Measurements from ENCODE around the gene ERVFRD-1. TPM values are rescaled to one million over a fixed set of nuclear protein-coding genes. Genes with fewer than 3 reads are reported as not detected.
"Not testable (repeated sequence)": the region's sequence is repeated elsewhere in the genome, so short reads cannot be mapped to it uniquely, and the experiment has no call there.

Gene ERVFRD-1
- total RNA-seq, 1 experiment from 2014 or later, result not detected

- in situ Hi-C loops (cut with HindIII; ENCODE audit: low pct_unique_long_range_greater_than_20kb, low sequenced_read_pairs), result no loop called here
- DNase-seq (ENCODE audit: low read depth), result no peak
These were observed 20.8 kb upstream of the ERVFRD-1 start for GRCh38 chr6:11132194-11132888.

- in situ Hi-C loops (cut with HindIII; ENCODE audit: low pct_unique_long_range_greater_than_20kb, low sequenced_read_pairs), result no loop called here
- DNase-seq (ENCODE audit: low read depth), result no peak
These were observed 19.1 kb upstream of the ERVFRD-1 start for GRCh38 chr6:11130605-11131004.

- DNase-seq (ENCODE audit: low read depth), result no peak
- in situ Hi-C loops (cut with HindIII; ENCODE audit: low pct_unique_long_range_greater_than_20kb, low sequenced_read_pairs), result no loop called here
These were observed 18.5 kb upstream of the ERVFRD-1 start for GRCh38 chr6:11129908-11130565.

GRCh38 chr6:11128608-11129007, 17.1 kb upstream of the ERVFRD-1 start:
- in situ Hi-C loops (cut with HindIII; ENCODE audit: low pct_unique_long_range_greater_than_20kb, low sequenced_read_pairs), result no loop called here
- no peak for DNase-seq (ENCODE audit: low read depth)

- no peak for DNase-seq (ENCODE audit: low read depth)
- in situ Hi-C loops (cut with HindIII; ENCODE audit: low pct_unique_long_range_greater_than_20kb, low sequenced_read_pairs), result no loop called here
These were observed 15.4 kb upstream of the ERVFRD-1 start for GRCh38 chr6:11126876-11127275.

- DNase-seq (ENCODE audit: low read depth), result no peak
- in situ Hi-C loops (cut with HindIII; ENCODE audit: low pct_unique_long_range_greater_than_20kb, low sequenced_read_pairs), result no loop called here
These were observed 12.5 kb upstream of the ERVFRD-1 start for GRCh38 chr6:11123978-11124377.

GRCh38 chr6:11122380-11122779, 10.9 kb upstream of the ERVFRD-1 start:
- in situ Hi-C loops (cut with HindIII; ENCODE audit: low pct_unique_long_range_greater_than_20kb, low sequenced_read_pairs), result no loop called here
- no peak for DNase-seq (ENCODE audit: low read depth)

- no peak for DNase-seq (ENCODE audit: low read depth)
- in situ Hi-C loops (cut with HindIII; ENCODE audit: low pct_unique_long_range_greater_than_20kb, low sequenced_read_pairs), result no loop called here
These were observed 10.3 kb upstream of the ERVFRD-1 start for GRCh38 chr6:11121851-11122250.

GRCh38 chr6:11120271-11121005, 8.9 kb upstream of the ERVFRD-1 start:
- DNase-seq (ENCODE audit: low read depth), result peak; percentile 46
- in situ Hi-C loops (cut with HindIII; ENCODE audit: low pct_unique_long_range_greater_than_20kb, low sequenced_read_pairs), result no loop called here

GRCh38 chr6:11115808-11116536, 4.4 kb upstream of the ERVFRD-1 start:
- peak; percentile 65 for DNase-seq (ENCODE audit: low read depth)

GRCh38 chr6:11113038-11113437, 1.5 kb upstream of the ERVFRD-1 start:
- no peak for DNase-seq (ENCODE audit: low read depth)
- in situ Hi-C loops (cut with HindIII; ENCODE audit: low pct_unique_long_range_greater_than_20kb, low sequenced_read_pairs), result no loop called here

More at GRCh38 chr6:11115808-11116536, 4.4 kb upstream of the ERVFRD-1 start:
- in situ Hi-C loops (cut with HindIII; ENCODE audit: low pct_unique_long_range_greater_than_20kb, low sequenced_read_pairs), result not testable (repeated sequence)

GRCh38 chr6:11111769-11112437, 378 bp upstream of the ERVFRD-1 start:
- in situ Hi-C loops (cut with HindIII; ENCODE audit: low pct_unique_long_range_greater_than_20kb, low sequenced_read_pairs), result no loop called here
- DNase-seq (ENCODE audit: low read depth), result peak; percentile 33

- in situ Hi-C loops (cut with HindIII; ENCODE audit: low pct_unique_long_range_greater_than_20kb, low sequenced_read_pairs), result no loop called here
- no peak for DNase-seq (ENCODE audit: low read depth)
These were observed 2.8 kb downstream of the ERVFRD-1 start for GRCh38 chr6:11108726-11109125.

- DNase-seq (ENCODE audit: low read depth), result no peak
- in situ Hi-C loops (cut with HindIII; ENCODE audit: low pct_unique_long_range_greater_than_20kb, low sequenced_read_pairs), result no loop called here
These were observed 8.5 kb downstream of the ERVFRD-1 start for GRCh38 chr6:11103065-11103464.

GRCh38 chr6:11101417-11101816, 10.1 kb downstream of the ERVFRD-1 start:
- in situ Hi-C loops (cut with HindIII; ENCODE audit: low pct_unique_long_range_greater_than_20kb, low sequenced_read_pairs), result no loop called here
- no peak for DNase-seq (ENCODE audit: low read depth)

GRCh38 chr6:11098004-11098403, 13.5 kb downstream of the ERVFRD-1 start:
- in situ Hi-C loops (cut with HindIII; ENCODE audit: low pct_unique_long_range_greater_than_20kb, low sequenced_read_pairs), result no loop called here

GRCh38 chr6:11097476-11097875, 14.0 kb downstream of the ERVFRD-1 start:
- no peak for DNase-seq (ENCODE audit: low read depth)
- in situ Hi-C loops (cut with HindIII; ENCODE audit: low pct_unique_long_range_greater_than_20kb, low sequenced_read_pairs), result no loop called here

More at GRCh38 chr6:11098004-11098403, 13.5 kb downstream of the ERVFRD-1 start:
- no peak for DNase-seq (ENCODE audit: low read depth)

- peak; percentile 51 for DNase-seq (ENCODE audit: low read depth)
- in situ Hi-C loops (cut with HindIII; ENCODE audit: low pct_unique_long_range_greater_than_20kb, low sequenced_read_pairs), result no loop called here
These were observed 15.4 kb downstream of the ERVFRD-1 start for GRCh38 chr6:11096109-11096508.
